Measurements from ENCODE around the gene DZIP1.
"Not testable (repeated sequence)": the region's sequence is repeated elsewhere in the genome, so short reads cannot be mapped to it uniquely, and the experiment has no call there.

The DZIP1 gene

DNA sequence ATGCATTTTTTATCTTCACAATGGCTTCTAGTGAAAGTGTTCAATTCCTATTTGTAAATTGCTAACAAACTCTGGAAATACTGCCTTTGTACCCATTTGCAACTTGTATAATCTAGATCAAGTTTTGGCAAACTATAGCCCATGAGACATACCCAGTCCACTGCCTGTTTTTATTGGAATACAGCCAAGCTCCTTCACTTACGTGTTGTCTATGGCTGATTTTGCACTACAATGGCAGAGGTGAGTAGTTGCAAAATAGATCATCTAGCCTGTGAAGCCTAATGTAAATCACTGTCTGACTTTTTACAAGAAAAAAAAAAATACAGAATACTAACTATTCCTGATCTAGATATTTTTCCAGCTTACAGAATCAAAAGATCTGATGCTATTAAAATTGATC is 37.1 kb downstream of the DZIP1 start:
- DNase-seq (ENCODE audit: low read depth, low spot score) = peak; percentile 66
- H3K27ac ChIP-seq = no peak overlapping the region

DNA sequence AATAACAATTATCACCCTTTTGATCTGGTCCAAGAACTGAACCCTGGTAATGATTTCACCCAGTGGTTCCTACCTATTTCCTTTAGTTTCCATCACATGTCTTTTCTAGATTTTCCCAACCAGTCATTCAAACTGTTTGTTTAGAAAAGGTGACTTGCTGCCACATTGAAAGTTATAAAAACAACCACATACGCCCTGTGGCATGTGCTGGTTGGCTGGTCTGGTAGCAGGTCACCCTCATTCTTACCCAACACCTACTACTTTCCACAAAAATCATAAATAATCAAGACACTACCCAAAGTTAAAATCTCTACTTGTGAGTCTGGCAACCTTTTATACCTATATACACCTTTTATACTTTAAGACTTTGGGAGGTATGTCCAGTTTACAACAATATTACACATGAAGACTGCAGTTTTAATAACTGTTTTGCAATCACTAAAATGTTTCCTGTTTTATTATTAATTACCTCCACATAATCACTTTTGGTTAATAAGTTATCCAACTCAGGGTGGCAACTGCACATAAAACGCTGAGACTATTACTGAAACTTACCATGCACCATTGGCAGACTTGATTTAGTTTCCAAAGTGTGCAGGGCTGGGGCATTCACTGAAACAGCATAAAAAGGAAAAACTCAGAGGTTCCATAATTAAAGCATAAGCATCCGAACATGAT is 38.9 kb downstream of the DZIP1 start:
- no peak for DNase-seq (ENCODE audit: low read depth, low spot score)
- H3K27ac ChIP-seq = no peak overlapping the region

DNA sequence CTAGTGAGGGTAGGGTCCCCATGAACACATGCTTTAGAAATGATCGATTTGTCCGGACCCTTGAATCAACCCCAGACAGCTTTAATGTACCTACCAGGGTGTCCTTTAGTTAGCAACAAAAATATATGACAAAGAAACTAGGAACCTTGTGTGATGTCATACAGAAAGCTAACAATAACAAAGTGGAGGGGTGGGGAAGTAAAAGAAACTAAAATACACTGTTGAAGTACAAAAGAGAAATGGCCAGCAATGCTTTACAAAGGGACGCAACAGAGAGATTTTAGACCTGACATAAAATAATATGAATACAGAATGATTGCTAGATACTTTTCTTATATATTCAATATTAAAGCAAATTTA is 40.0 kb downstream of the DZIP1 start:
- peak overlapping the region; percentile 26 for H3K27ac ChIP-seq
- DNase-seq (ENCODE audit: low read depth, low spot score) = no peak

DNA sequence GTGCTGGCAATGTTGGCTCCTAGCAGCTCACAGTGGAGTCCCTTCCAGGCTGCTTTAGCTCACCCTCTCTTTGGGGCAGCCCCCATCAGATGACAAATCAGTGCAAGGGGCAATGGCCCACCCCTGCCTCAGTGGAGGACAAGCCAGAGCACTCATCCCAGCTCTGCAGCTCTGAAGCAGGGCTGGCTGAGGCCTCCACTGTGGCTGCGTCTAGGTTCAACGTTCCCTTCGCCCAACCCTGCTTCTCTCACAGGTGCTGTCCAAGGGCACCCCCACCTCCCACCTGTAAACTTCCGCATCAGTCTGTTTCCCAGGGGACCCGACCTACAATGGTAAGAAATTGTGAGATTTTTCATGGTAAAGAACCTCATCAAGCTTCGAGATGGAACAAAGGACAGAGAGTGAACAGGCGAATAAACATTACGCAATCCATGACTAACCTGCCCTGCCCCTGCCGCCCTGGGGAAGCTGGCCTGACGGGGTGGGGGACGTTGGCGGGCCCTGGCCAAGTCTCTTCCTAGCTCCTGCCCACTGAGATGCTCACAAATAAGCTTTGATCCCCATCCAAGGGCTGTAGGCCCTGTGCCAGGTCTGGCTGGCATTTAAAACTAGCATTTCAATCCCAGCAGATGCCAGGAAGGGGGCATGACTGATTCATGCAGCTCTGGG is 40.5 kb downstream of the DZIP1 start:
- peak overlapping the region; percentile 26 for H3K27ac ChIP-seq
- no peak for DNase-seq (ENCODE audit: low read depth, low spot score)

DNA sequence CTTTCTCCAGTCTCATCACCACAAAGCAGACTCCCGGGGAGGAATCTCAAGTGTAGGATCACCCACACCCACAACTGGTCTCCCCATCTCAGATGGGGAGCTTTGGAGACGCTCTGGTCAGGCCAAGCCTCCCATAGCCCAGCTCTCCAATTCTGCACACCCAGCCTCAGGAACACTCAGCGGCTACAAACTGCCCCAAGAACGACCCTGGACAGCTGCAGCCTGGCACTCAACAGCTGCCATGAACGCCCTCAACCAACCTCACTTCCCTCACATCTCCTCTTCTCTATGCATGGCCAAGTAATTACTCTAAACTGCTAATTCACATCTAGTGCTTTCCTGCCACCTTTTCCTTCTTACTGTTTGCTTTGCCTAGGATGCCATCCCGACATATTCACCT is 42.6 kb downstream of the DZIP1 start:
- H3K27ac ChIP-seq = no peak overlapping the region
- no peak for DNase-seq (ENCODE audit: low read depth, low spot score)

DNA sequence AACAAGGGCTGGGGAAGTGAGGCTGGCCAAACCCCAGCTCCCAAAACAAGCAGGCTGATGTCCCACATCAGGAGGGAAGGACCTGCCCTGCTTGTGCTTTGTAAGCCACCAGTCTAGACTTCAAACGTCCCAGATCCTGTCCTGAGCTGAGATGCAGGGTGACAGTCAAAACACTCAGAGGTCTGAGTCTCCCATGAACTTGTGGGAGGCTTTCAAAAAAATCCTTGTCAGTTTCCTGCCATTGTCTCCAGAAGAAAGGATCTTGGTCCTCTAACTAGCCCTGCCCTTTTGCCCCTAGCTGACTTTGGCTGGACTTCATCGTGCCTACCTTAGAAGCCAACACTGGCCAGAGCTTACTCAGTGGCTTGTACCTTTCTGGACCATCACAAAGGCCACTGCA is 43.3 kb downstream of the DZIP1 start:
- DNase-seq (ENCODE audit: low read depth, low spot score) = no peak

DNA sequence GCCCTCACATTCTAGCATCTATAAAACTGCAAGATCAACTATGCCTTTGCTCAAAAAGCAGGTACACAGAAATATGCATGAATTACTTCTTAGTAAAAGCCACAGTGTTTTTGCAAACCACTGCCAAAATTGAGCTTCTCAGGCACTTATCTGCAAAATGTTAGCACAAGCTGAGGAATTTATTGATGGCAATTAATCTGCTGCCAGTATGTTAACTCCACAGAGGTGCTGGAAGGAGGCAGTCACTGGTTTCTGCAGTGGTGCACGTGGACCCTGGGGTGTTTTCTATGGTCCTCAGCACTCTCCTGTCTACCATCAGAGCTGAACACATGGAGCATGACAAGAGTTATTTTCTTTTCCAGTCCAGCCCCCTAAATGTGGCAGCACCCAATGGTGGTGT is 47.8 kb downstream of the DZIP1 start:
- H3K27ac ChIP-seq = no peak overlapping the region
- DNase-seq (ENCODE audit: low read depth, low spot score) = no peak

More for the DNA sequence above, 43.3 kb downstream of the DZIP1 start:
- H3K27ac ChIP-seq = no peak overlapping the region

DNA sequence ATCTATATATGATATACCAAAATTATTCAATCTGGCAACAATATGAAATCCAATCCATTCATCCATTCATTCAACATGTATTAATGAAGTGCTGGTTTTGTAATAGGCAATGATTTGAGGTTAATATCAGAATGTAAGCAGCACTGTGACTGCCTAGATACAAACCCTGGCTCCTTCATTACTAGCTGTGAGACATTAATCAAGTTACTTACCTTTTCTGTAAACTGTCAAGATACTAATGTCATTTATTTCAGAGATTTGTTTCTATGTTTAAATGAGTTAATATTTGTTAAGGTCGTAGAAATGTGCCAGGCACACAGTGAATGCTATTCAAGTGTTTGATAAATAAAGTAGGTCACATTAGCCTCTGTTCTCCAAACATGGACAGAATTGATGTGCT is 51.0 kb downstream of the DZIP1 start:
- DNase-seq (ENCODE audit: low read depth, low spot score) = no peak

DNA sequence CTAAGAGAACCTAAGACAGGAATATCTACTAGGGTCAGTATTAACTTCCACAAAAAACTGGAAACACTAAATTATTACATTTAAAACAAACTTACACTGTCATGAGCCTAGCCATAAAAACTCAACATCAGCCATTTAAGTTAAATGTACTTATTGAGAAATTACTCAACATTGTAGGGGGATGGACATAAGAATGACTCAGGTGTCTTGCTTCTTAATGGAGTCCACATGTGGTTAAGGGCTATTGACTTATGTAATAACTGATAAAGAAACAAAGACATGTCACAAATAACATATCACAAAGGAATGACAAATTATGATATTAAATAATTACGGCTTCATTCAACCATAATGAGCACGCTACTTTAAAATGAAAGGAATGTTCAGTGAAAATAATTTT is 55.8 kb downstream of the DZIP1 start:
- H3K27ac ChIP-seq = peak overlapping the region; percentile 55
- DNase-seq (ENCODE audit: low read depth, low spot score) = peak; percentile 36

More for the DNA sequence above, 51.0 kb downstream of the DZIP1 start:
- H3K27ac ChIP-seq = no peak overlapping the region

DNA sequence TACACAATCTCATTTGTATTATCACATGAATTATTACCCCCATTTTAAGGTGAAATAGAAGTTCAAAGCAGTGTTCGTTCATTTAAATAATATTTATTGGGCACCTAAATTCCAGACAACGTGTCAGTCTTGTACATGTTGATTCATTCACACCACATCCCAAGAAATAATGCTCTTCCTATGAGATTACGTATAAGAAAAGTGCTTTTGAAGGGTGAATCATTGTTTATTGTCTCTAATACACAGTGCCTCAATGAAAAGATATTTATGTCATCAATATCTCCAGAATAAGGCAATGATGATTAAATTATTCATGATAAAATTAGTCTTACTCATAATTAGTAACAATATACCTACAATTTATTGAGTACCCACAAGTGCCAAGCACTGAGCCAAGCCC is 56.4 kb downstream of the DZIP1 start:
- DNase-seq (ENCODE audit: low read depth, low spot score) = peak; percentile 37
- H3K27ac ChIP-seq = peak overlapping the region; percentile 55

DNA sequence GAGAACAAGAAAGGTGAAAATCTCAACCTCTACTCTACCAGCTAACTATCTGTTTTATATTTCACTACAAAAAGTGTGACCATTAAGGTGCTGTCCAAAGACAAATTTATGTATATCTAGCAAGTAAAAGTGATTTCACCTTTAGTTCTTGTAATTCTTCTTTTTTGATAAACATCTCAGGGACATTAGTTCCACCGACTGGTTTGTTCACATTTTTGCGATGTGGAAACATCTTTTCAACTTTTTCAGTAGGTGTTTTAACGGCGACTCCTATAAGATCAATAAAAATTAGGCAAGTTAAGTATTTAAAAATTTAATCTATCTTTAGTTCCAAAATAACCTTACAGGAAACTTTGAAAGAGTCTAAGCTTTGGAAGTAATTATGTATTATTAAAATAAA is 58.6 kb downstream of the DZIP1 start:
- no peak for DNase-seq (ENCODE audit: low read depth, low spot score)
- H3K27ac ChIP-seq = no peak overlapping the region

DNA sequence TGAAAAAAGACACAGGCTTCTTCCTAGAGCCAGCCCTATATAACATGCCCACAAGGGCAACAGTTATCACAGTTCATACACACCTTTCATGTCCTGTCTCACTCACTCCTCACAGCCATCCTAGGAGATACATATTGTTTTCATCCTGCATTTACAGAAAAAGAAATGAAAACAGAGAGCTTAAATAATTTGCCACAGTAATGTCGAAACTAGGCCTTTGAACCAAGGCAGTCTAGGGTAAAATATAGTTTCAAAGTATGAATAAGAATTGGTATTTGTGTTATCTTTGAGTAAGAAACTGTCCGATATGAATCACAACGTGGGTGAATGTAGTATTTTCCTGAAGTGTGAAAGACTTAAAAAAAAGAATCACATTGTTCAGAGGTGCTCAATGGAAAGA is 65.2 kb downstream of the DZIP1 start:
- H3K27ac ChIP-seq = no peak overlapping the region
- DNase-seq (ENCODE audit: low read depth, low spot score) = no peak

DNA sequence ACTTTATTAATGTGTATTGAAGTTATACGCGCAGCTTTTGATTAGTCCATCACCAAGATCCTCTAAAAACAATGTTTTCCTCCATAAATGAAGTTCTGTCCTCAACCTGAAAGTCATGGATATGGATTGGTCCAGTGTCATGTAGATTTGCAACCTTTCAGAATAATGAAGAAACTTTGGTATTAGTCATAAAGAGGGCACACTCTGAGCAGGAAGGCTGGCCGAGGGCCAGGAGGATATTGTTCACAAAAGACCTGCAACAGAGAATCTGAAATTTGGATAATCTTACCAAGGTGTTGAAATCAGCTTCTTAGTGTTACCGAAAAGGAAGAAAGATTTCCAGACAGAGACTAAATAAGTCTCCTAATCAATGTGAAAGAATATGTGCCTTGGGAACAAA is 71.3 kb downstream of the DZIP1 start:
- H3K27ac ChIP-seq = no peak overlapping the region
- peak; percentile 12 for DNase-seq (ENCODE audit: low read depth, low spot score)

DNA sequence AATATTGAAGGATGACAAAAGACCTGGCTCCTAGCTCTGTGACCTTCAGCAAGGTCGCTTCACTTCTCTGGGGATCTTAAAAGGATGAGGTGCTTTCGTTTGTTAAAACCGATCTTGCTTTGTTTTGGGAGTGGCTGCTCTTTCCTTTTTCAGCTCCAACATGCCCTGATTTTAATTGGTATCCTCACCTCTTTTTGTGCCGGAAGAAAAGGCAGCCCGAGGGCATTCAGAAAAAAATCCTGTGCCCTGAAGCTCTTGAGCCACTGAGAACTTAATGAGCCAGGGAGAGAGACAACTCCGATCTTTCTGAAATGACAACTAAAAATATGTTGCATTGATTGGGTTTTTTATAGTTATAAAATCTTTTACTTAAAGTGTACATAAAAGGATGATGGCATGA is 72.6 kb downstream of the DZIP1 start:
- no peak for DNase-seq (ENCODE audit: low read depth, low spot score)
- H3K27ac ChIP-seq = no peak overlapping the region

DNA sequence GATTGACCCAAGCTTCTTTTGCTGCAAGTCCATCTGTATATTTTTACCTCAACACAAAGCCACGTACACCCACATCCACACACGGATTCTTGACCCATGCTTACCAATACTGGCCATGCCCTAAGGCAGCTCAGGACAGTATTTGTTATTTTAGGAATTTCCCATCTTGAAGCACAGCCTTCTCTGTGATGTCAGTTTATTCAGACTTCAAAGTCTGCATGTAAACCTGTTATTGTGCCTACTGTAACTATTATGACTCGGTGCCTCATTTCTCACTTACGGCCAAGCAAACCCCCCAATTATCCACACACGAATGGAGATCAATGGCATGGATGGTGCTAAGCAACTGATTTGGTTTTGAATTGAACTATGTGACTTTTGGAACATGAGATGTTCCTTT is 74.5 kb downstream of the DZIP1 start:
- H3K27ac ChIP-seq = no peak overlapping the region
- DNase-seq (ENCODE audit: low read depth, low spot score) = no peak

DNA sequence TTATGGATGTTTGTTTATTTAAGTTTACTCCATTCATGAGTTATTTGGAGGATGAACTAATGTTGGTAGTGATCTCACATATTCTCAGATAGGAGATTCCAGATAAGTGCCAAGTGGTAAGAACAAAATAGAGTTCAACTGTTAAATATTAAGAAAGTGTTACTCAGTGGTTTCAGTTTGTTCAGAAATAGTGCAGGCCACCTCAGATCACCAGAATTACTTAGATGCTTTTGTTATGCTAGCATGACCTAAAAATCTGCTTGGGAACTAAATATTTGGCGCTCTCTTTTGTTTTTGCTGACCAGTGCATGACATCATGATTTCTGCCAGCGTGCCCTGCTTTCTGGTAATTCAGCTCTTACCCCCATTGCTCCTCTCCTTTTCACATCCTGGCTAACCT is 76.4 kb downstream of the DZIP1 start:
- H3K27ac ChIP-seq = no peak overlapping the region
- DNase-seq (ENCODE audit: low read depth, low spot score) = no peak

DNA sequence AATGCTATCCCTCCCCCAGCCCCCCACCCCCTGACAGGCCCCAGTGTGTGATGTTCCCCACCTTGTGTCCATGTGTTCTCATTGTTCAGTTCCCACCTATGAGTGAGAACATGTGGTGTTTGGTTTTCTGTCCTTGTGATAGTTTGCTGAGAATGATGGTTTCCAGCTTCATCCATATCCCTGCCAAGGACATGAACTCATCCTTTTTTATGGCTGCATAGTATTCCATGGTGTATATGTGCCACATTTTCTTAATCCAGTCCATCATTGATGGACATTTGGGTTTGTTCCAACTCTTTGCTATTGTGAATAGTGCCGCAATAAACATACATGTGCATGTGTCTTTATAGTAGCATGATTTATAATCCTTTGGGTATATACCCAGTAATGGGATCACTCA is 78.7 kb downstream of the DZIP1 start:
- not testable (repeated sequence) for DNase-seq (ENCODE audit: low read depth, low spot score); H3K27ac ChIP-seq

DNA sequence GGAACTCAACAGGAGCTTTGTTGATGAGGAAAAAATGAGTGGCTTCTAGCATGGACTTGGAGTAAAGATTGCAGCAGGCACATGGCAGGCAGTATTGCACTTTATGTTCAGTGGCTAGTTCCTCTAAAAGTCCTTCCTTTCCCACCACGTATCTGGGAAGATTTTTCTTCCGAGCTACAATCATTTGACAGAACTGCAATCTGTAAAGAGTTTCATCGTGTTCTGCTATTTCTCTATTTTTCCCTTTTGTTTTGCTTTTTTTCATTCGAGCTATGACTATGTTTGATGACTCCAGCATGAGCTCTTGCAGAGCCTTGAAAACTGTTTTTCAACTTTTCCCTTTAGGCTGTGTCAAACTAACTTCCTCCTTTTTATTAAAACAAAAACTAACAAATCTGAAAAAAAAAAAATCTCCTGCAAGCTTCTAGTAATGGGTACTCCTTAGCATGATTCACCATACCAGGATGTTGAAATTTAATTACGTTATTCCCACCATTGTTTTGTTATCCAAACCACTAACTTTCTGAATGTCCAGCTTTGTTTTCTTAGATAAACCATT is 79.7 kb downstream of the DZIP1 start:
- H3K27ac ChIP-seq = peak overlapping the region; percentile 12
- DNase-seq (ENCODE audit: low read depth, low spot score) = peak; percentile 26

DNA sequence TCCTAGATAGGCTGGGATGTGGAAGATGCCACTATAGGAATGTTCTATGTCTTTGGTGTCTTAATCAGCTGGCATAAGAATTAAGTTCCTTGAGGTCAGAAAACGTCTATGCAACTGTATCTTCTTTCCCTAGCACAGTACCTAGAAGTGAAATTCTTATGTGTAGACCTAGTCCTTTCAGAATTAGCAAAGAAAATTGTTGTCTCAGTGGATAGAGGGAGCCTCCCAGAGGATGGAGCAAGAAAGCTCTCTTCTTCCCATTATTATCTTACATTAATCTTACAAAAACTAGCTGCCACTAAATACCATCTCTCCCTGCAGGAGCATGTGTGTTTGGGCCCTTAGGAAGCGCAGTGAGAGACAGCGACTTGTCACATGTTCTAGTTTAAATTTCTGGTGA is 80.4 kb downstream of the DZIP1 start:
- no peak for DNase-seq (ENCODE audit: low read depth, low spot score)
- no peak overlapping the region for H3K27ac ChIP-seq

DNA sequence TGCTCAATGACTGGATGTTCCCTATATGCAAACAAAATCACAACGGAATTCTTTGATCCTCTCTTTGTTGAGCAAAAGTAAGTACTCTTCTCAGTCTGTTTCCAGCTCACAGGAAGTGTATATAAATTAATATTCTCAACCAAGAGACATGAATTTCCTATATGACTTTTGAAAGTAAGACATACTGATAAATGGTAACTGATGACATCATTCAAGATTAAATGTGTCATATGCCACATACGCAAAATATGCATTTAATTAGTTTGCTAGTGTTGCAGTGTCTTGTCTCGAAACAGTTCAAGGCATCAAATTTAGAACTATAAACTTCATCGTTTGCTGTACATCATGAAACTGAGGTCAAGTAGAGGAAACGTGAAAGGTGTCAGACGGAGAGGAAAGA is 84.1 kb downstream of the DZIP1 start:
- H3K27ac ChIP-seq = no peak overlapping the region
- DNase-seq (ENCODE audit: low read depth, low spot score) = no peak

DNA sequence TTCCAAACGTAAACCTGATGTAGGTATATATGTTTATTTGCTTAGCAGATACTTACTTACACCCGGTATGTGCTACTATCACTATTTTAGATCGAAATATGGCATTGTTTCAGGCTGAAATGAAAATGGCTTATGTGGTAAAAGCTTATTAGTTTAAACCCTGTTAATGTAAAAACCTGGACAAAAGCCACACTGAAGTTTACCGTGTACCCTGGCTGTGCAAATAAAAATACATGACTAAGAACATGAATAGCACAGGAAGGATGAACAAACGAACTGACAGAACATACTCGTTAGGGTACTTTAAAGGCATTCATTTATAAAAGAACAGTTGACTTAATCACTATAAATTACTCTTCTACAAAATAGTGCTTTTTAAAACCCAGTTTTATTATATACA is 85.4 kb downstream of the DZIP1 start:
- H3K27ac ChIP-seq = no peak overlapping the region
- DNase-seq (ENCODE audit: low read depth, low spot score) = peak; percentile 22

DNA sequence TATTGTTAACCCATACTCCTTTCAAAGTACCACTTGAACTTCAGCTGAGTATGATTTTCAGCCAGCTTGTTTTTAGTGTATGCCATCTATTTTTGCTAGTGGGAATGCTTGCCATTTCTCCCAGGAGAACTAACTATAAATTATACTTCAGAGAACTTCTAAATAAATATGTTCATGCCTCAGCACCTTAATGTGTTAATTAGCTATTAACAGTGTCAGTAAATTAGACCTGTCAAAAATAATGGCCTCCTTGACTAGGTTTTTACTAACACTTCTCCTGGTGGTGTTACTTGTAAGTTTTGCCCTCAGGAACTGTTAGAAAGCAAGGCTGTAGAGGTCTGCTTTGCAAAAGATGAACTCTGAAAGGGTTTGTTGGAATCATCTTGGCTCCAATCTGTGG is 87.5 kb downstream of the DZIP1 start:
- no peak for DNase-seq (ENCODE audit: low read depth, low spot score)

More for the DNA sequence above, 87.5 kb downstream of the DZIP1 start:
- H3K27ac ChIP-seq = no peak overlapping the region

Data from epithelial cell of prostate (primary cell).